Measurements from ENCODE around the gene ATP2C2.
A peak's percentile ranks its signal among the peaks of the same experiment; 100 is the strongest.

ATP2C2 gene

DNA sequence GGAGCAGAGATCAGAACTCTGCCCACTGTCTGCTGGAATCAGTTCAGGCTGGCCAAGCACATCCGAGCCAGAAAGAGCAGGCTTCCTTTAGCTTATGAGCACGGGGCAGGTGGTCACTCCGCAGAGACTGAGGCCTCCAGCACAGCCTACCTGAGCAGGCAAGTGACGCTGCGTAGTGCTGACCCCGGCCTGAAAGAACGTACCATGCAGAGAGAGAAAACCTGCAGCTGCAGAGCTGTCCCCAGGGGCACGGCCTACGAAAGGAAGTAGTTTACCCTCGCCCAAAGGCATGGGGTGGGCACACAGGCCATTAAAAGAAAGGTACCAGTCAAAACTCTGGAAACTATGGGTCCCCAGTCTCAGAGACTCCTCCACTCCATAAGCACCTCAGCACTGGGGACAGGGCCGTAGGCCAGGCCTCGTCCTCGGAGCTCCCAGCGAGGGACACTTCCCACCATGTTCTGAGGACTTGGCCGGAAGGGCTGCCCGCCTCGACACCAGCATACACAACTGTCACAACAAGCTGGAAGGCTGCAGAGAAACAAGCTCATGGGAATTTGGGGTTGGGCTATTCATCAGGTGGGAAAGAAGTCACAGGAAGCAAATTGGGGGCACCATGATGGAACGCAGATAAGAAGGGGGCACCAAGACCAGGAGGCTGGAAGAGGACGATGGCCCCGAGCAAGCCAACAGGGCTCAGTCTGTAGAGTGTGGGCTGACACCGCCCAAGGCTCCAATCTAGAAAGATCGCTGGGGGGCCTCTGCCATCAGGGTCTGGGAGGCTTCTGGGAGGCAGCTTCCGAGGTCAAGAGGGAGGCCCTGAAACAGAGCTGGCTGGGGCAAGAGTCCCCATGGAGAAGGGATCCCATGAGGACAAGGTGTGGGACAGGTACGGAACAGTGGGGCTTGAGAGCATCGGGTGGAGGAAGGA is 114.9 kb downstream of the ATP2C2 start:
- peaks cover 82% of the 10 kb centered on the region for H3K36me3 ChIP-seq (ENCODE audit: insufficient read depth, insufficient read length, low read length)
- no peaks in the 10 kb centered on the region for H3K4me1 ChIP-seq (ENCODE audit: insufficient read depth, insufficient read length)
- no peaks in the 10 kb centered on the region for H3K9me3 ChIP-seq (ENCODE audit: insufficient read depth, low read length)
- H3K4me3 ChIP-seq (ENCODE audit: insufficient read length, low read depth) = no peak overlapping the region
- TF ChIP-seq SUZ12 (IDR thresholded peaks at IDR 0.05; ENCODE audit: extremely low read depth, insufficient read depth, insufficient read length) = no peak
- no peak for TF ChIP-seq ZNF274 (IDR thresholded peaks at IDR 0.05; ENCODE audit: low read depth, low read length)
- no peak for TF ChIP-seq YY1 (IDR thresholded peaks at IDR 0.05; ENCODE audit: insufficient read depth, insufficient read length)
- peak overlapping the region; percentile 26 for H3K9ac ChIP-seq (ENCODE audit: insufficient read length, low read depth)
- H3K27me3 ChIP-seq (ENCODE audit: insufficient read depth, insufficient read length) = no peaks in the 10 kb centered on the region
- DNase-seq (ENCODE audit: low read depth, low spot score) = no peak

- TF ChIP-seq ZNF274 (IDR thresholded peaks at IDR 0.05; ENCODE audit: low read depth, low read length) = no peak
- no peak for TF ChIP-seq YY1 (IDR thresholded peaks at IDR 0.05; ENCODE audit: insufficient read depth, insufficient read length)
- TF ChIP-seq SUZ12 (IDR thresholded peaks at IDR 0.05; ENCODE audit: extremely low read depth, insufficient read depth, insufficient read length) = no peak
- Histone ChIP-seq H3K4me1 (ENCODE audit: insufficient read depth, insufficient read length) (no peaks in the 10 kb centered on the region), H3K9ac (ENCODE audit: insufficient read length, low read depth) (peak overlapping the region; percentile 26), H3K27me3 (ENCODE audit: insufficient read depth, insufficient read length) (no peaks in the 10 kb centered on the region), H3K4me3 (ENCODE audit: insufficient read length, low read depth) (no peak overlapping the region), H3K36me3 (ENCODE audit: insufficient read depth, insufficient read length, low read length) (peaks cover 80% of the 10 kb centered on the region), H3K9me3 (ENCODE audit: insufficient read depth, low read length) (no peaks in the 10 kb centered on the region)
- DNase-seq (ENCODE audit: low read depth, low spot score) = no peak
Measured at GRCh38 chr16:84483882-84484565, 115.7 kb downstream of the ATP2C2 start.

DNA sequence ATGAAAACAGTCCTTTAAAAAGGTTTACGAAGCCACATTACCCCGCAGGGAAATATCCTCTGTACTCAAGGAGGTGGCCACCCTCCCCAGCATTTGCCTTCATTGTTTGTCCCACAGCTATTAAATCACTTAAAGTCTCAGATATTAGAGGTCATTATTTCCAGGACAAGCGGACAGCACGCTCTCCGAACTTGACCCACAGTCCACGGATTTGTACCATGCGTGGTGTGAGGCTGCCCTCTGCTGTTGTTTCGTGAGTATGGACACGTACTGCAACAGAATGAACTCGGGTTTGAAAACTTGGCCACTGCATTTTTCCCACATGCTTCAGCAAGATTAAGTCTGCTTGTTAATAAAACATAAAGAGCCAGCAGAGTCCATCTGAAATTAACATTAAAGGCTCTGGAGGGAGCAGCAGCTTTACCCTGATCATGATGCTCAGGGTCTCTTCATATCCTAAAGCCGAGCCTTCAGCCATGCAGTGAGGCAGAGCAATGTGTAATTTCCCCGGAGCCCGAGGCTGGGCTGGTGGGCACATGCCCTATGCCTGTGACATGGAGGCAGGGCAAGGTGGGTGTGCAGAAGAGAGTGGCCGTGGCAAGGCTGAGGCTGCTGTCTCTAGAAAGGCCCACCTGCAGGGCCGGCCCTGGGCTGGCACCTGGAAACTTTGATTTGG is 116.4 kb downstream of the ATP2C2 start:
- Histone ChIP-seq H3K4me3 (ENCODE audit: insufficient read length, low read depth) (no peak overlapping the region), H3K4me1 (ENCODE audit: insufficient read depth, insufficient read length) (no peaks in the 10 kb centered on the region), H3K27me3 (ENCODE audit: insufficient read depth, insufficient read length) (no peaks in the 10 kb centered on the region), H3K36me3 (ENCODE audit: insufficient read depth, insufficient read length, low read length) (peaks cover 78% of the 10 kb centered on the region), H3K9me3 (ENCODE audit: insufficient read depth, low read length) (no peaks in the 10 kb centered on the region), H3K9ac (ENCODE audit: insufficient read length, low read depth) (no peak overlapping the region)
- no peak for TF ChIP-seq YY1 (IDR thresholded peaks at IDR 0.05; ENCODE audit: insufficient read depth, insufficient read length)
- no peak for TF ChIP-seq ZNF274 (IDR thresholded peaks at IDR 0.05; ENCODE audit: low read depth, low read length)
- TF ChIP-seq SUZ12 (IDR thresholded peaks at IDR 0.05; ENCODE audit: extremely low read depth, insufficient read depth, insufficient read length) = no peak
- peak; percentile 57 for DNase-seq (ENCODE audit: low read depth, low spot score)

GRCh38 chr16:84485255-84486010 is 117.1 kb downstream of the ATP2C2 start:
- no peaks in the 10 kb centered on the region for H3K9me3 ChIP-seq (ENCODE audit: insufficient read depth, low read length)
- H3K27me3 ChIP-seq (ENCODE audit: insufficient read depth, insufficient read length) = no peaks in the 10 kb centered on the region
- no peak overlapping the region for H3K4me3 ChIP-seq (ENCODE audit: insufficient read length, low read depth)
- DNase-seq (ENCODE audit: low read depth, low spot score) = no peak
- H3K4me1 ChIP-seq (ENCODE audit: insufficient read depth, insufficient read length) = no peaks in the 10 kb centered on the region
- TF ChIP-seq SUZ12 (IDR thresholded peaks at IDR 0.05; ENCODE audit: extremely low read depth, insufficient read depth, insufficient read length) = no peak
- TF ChIP-seq ZNF274 (IDR thresholded peaks at IDR 0.05; ENCODE audit: low read depth, low read length) = no peak
- no peak for TF ChIP-seq YY1 (IDR thresholded peaks at IDR 0.05; ENCODE audit: insufficient read depth, insufficient read length)
- no peak overlapping the region for H3K9ac ChIP-seq (ENCODE audit: insufficient read length, low read depth)
- peaks cover 72% of the 10 kb centered on the region for H3K36me3 ChIP-seq (ENCODE audit: insufficient read depth, insufficient read length, low read length)

GRCh38 chr16:84486126-84486525 is 117.8 kb downstream of the ATP2C2 start:
- H3K4me3 ChIP-seq (ENCODE audit: insufficient read length, low read depth) = no peak overlapping the region
- no peak overlapping the region for H3K9ac ChIP-seq (ENCODE audit: insufficient read length, low read depth)
- TF ChIP-seq SUZ12 (IDR thresholded peaks at IDR 0.05; ENCODE audit: extremely low read depth, insufficient read depth, insufficient read length) = no peak
- TF ChIP-seq ZNF274 (IDR thresholded peaks at IDR 0.05; ENCODE audit: low read depth, low read length) = no peak
- TF ChIP-seq YY1 (IDR thresholded peaks at IDR 0.05; ENCODE audit: insufficient read depth, insufficient read length) = no peak
- H3K9me3 ChIP-seq (ENCODE audit: insufficient read depth, low read length) = no peaks in the 10 kb centered on the region
- H3K4me1 ChIP-seq (ENCODE audit: insufficient read depth, insufficient read length) = no peaks in the 10 kb centered on the region
- DNase-seq (ENCODE audit: low read depth, low spot score) = no peak
- H3K27me3 ChIP-seq (ENCODE audit: insufficient read depth, insufficient read length) = no peaks in the 10 kb centered on the region
- peaks cover 66% of the 10 kb centered on the region for H3K36me3 ChIP-seq (ENCODE audit: insufficient read depth, insufficient read length, low read length)

GRCh38 chr16:84486551-84487235 is 118.4 kb downstream of the ATP2C2 start:
- no peaks in the 10 kb centered on the region for H3K4me1 ChIP-seq (ENCODE audit: insufficient read depth, insufficient read length)
- no peak overlapping the region for H3K9ac ChIP-seq (ENCODE audit: insufficient read length, low read depth)
- H3K4me3 ChIP-seq (ENCODE audit: insufficient read length, low read depth) = no peak overlapping the region
- H3K36me3 ChIP-seq (ENCODE audit: insufficient read depth, insufficient read length, low read length) = peaks cover 66% of the 10 kb centered on the region
- H3K27me3 ChIP-seq (ENCODE audit: insufficient read depth, insufficient read length) = no peaks in the 10 kb centered on the region
- TF ChIP-seq ZNF274 (IDR thresholded peaks at IDR 0.05; ENCODE audit: low read depth, low read length) (no peak), SUZ12 (IDR thresholded peaks at IDR 0.05; ENCODE audit: extremely low read depth, insufficient read depth, insufficient read length) (no peak), YY1 (IDR thresholded peaks at IDR 0.05; ENCODE audit: insufficient read depth, insufficient read length) (no peak)
- no peaks in the 10 kb centered on the region for H3K9me3 ChIP-seq (ENCODE audit: insufficient read depth, low read length)
- no peak for DNase-seq (ENCODE audit: low read depth, low spot score)
